Keratinocyte (primary cell): ENCODE results near the gene SH3BP5. TPM values are rescaled to one million over a fixed set of nuclear protein-coding genes. Genes with fewer than 3 reads are reported as not detected.
A peak's percentile ranks its signal among the peaks of the same experiment; 100 is the strongest.

Experiments used
- DNase-seq: peaks from one replicate; pipeline ENCODE4 v3.0.0-alpha.2; 2011; ENCODE audit warnings: low read depth, missing footprints, low spot score
- FAIRE-seq: peaks from 2 replicates; lab custom pipeline; 2011; peaks lifted over from hg19 to GRCh38; lab: Jason Lieb, UNC
- H2AFZ ChIP-seq: 2 replicates; pipeline ENCODE4 v1.6.0; 2012; ENCODE audit warnings: low read length, control low read depth, inconsistent platforms; ENCODE audit not compliant: control insufficient read depth
- H3K27ac ChIP-seq: 2 replicates; pipeline ENCODE4 v1.5.1; 2011; ENCODE audit warnings: low read length; ENCODE audit not compliant: control insufficient read depth, insufficient read depth
- H3K27me3 ChIP-seq: 3 replicates; pipeline ENCODE4 v1.6.0; 2011; ENCODE audit warnings: low read length; ENCODE audit not compliant: control insufficient read depth, insufficient read depth; ENCODE audit errors: extremely low read depth
- H3K36me3 ChIP-seq, 2 experiments: 2 replicates in 1 of 2; 3 replicates in 1 of 2; pipeline ENCODE4 v1.5.1; 2011; ENCODE audit warnings: low read length in 2 of 2, mild to moderate bottlenecking in 1 of 2; ENCODE audit not compliant: control insufficient read depth in 2 of 2, insufficient read depth in 2 of 2; ENCODE audit errors: extremely low read depth in 1 of 2
- H3K4me1 ChIP-seq: 3 replicates; pipeline ENCODE4 v1.5.1; 2011; ENCODE audit warnings: low read length; ENCODE audit not compliant: control insufficient read depth, insufficient read depth; ENCODE audit errors: extremely low read depth
- H3K4me2 ChIP-seq: 3 replicates; pipeline ENCODE4 v1.6.0; 2011; ENCODE audit warnings: low read depth, low read length; ENCODE audit not compliant: control insufficient read depth, insufficient read depth; ENCODE audit errors: extremely low read depth
- H3K4me3 ChIP-seq, 3 experiments: fragments of 200-600 bp in 1 of 3; sonication (generic) in 1 of 3; 2 replicates in 2 of 3; 3 replicates in 1 of 3; pipeline ENCODE4 v1.5.1; 2011 to 2016; ENCODE audit warnings: low read length in 3 of 3, mild to moderate bottlenecking in 3 of 3, control low read depth in 2 of 3, inconsistent platforms in 1 of 3, low read depth in 1 of 3, mixed read lengths in 1 of 3, mixed run types in 1 of 3, moderate library complexity in 1 of 3; ENCODE audit not compliant: control insufficient read depth in 2 of 3, insufficient read depth in 2 of 3; ENCODE audit errors: extremely low read depth in 1 of 3
- H3K79me2 ChIP-seq: 2 replicates; pipeline ENCODE4 v1.6.0; 2012; ENCODE audit warnings: low read length; ENCODE audit not compliant: control insufficient read depth, insufficient read depth
- H3K9ac ChIP-seq: 3 replicates; pipeline ENCODE4 v1.6.0; 2011; ENCODE audit warnings: low read length; ENCODE audit not compliant: control insufficient read depth, insufficient read depth; ENCODE audit errors: extremely low read depth
- H3K9me1 ChIP-seq: 3 replicates; pipeline ENCODE4 v1.6.0; 2011; ENCODE audit warnings: low read length; ENCODE audit not compliant: control insufficient read depth, insufficient read depth; ENCODE audit errors: extremely low read depth
- H3K9me3 ChIP-seq: 2 replicates; pipeline ENCODE4 v1.5.1; 2012; ENCODE audit warnings: low read depth, low read length; ENCODE audit not compliant: control insufficient read depth
- H4K20me1 ChIP-seq: 3 replicates; pipeline ENCODE4 v1.6.0; 2011; ENCODE audit warnings: low read length; ENCODE audit not compliant: control insufficient read depth, insufficient read depth; ENCODE audit errors: extremely low read depth
- EZH2 ChIP-seq: IDR thresholded peaks from one replicate; pipeline ENCODE4 v1.6.1; 2012; ENCODE audit warnings: inconsistent platforms, mild to moderate bottlenecking, low read length, moderate library complexity
- dilution Hi-C: fragments of 300-500 bp; cut with MboI; formaldehyde crosslinking; loops from one replicate; pipeline ENCODE4 v1.7.0; 2020; ENCODE audit warnings: low sequenced_read_pairs; ENCODE audit not compliant: extremely low pct_ligation_motif_present
- polyA plus RNA-seq, 5 experiments: library from polyadenylated mRNA; depleted of rRNA in 3 of 5; stranded (reverse) in 3 of 5; stranded (forward) in 1 of 5; unstranded in 1 of 5; fragments of >200 nt; gene quantifications; 1 replicate in 1 of 5; 2 replicates in 3 of 5; 3 replicates in 1 of 5; pipeline versions ENCODE4 v1.2.1 to v1.2.3, GENCODE V29; 2011 to 2012; ENCODE audit warnings: missing spikeins in 2 of 5, low read depth in 1 of 5, low replicate concordance in 1 of 5
- TF ChIP-seq, protein P1 (sequence below), 3 experiments: IDR thresholded peaks in 1 of 3; conservative IDR thresholded peaks in 1 of 3; optimal IDR thresholded peaks in 1 of 3; 2 replicates in 2 of 3; 3 replicates in 1 of 3; pipeline versions ENCODE3 to v1.5.1; 2011; ENCODE audit warnings: low read length in 3 of 3, mild to moderate bottlenecking in 3 of 3, moderate library complexity in 2 of 3, control low read depth in 1 of 3, inconsistent platforms in 1 of 3; ENCODE audit not compliant: insufficient read depth in 2 of 3; ENCODE audit errors: extremely low read depth in 1 of 3

The SH3BP5 gene
- polyA plus RNA-seq, 1 donor (not counting 4 experiments of a cell fraction or from before 2014, with no cell fraction given) = 13.4 TPM

DNA sequence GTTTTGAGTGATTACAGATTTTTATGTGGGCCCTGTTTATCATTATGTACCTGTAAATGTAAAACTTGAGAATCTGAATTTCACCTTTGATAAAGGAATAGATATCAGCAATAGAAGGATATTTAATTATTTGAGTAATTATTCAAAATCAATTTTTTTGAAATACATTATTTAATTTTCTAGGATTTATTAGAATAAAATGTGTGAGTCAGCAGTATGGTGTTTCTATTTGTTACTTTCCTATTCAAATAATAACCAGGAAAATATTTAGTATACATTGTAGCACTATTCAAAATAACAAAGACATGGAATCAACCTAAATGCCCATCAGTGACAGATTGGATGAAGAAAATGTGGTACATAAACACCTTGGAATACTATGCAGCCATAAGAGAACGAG is 104.2 kb downstream of the SH3BP5 start:
- no peak for TF ChIP-seq EZH2
- TF ChIP-seq, protein P1, sequence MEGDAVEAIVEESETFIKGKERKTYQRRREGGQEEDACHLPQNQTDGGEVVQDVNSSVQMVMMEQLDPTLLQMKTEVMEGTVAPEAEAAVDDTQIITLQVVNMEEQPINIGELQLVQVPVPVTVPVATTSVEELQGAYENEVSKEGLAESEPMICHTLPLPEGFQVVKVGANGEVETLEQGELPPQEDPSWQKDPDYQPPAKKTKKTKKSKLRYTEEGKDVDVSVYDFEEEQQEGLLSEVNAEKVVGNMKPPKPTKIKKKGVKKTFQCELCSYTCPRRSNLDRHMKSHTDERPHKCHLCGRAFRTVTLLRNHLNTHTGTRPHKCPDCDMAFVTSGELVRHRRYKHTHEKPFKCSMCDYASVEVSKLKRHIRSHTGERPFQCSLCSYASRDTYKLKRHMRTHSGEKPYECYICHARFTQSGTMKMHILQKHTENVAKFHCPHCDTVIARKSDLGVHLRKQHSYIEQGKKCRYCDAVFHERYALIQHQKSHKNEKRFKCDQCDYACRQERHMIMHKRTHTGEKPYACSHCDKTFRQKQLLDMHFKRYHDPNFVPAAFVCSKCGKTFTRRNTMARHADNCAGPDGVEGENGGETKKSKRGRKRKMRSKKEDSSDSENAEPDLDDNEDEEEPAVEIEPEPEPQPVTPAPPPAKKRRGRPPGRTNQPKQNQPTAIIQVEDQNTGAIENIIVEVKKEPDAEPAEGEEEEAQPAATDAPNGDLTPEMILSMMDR (optimal IDR thresholded peaks at IDR 0.05 in 1 of 3, IDR thresholded peaks at IDR 0.05 in 1 of 3, conservative IDR thresholded peaks at IDR 0.05 in 1 of 3; ENCODE audit: extremely low read depth in 1 of 3, insufficient read depth in 2 of 3, low read length in 3 of 3) = no peak
- Histone ChIP-seq H3K4me3 (no peak overlapping the region), H3K9me1 (no peaks in the 10 kb centered on the region), H3K4me1 (peaks cover 3% of the 10 kb centered on the region), H3K27ac (no peak overlapping the region), H3K9ac (no peak overlapping the region), H3K79me2 (no peaks in the 10 kb centered on the region), H2AFZ (no peak overlapping the region), H3K27me3 (no peaks in the 10 kb centered on the region), H3K4me2 (no peak overlapping the region), H3K36me3 (peaks cover 7% of the 10 kb centered on the region in 2 experiments), H3K9me3 (no peaks in the 10 kb centered on the region), H4K20me1 (no peaks in the 10 kb centered on the region)
- FAIRE-seq (no peak), DNase-seq (no peak)
- dilution Hi-C loops = no loop called here

DNA sequence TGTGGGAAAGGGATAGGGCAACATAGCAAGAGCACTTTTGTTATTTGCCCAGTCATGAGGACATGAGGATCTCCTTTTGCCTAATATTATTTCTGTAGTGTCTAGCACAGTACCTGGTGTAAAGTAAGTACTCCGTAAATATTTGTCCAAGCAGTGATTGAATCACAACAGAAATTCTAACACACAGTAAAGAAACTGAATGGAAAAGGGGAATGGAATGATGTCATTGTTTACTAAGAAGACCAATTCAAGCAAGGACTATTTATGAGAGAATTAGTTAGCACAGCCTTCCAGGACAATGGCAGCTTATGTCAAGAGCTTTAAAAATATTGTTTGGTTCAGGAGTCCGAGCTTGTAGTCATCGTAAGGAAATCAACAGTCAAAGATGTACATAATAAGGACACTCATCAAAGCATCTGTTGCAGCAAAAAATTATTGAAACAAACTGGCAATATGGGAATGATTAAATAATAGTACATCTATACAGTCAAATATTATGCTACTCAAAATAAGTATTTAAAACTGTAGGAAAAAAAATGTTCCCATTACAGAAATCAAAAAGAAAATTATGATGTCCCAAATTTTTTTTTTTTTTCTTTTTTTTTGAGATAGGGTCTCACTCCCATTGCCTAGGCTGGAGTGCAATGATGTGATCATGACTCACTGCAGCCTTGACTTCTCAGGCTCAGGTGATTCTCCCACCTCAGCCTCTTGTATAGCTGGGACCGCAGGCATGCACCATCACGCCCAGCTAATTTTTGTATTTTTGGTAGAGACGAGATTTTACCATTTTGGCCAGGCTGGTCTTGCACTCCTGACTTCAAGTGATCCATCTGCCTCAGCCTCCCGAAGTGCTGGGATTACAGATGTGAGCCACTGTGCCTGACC is 108.5 kb downstream of the SH3BP5 start:
- Histone ChIP-seq H3K79me2 (no peaks in the 10 kb centered on the region), H3K4me1 (peaks cover 5% of the 10 kb centered on the region), H3K36me3 (peaks cover 9 to 13% of the 10 kb centered on the region in 2 experiments), H3K27ac (peak overlapping the region; percentile 68), H4K20me1 (no peaks in the 10 kb centered on the region), H3K27me3 (no peaks in the 10 kb centered on the region), H3K9ac (no peak overlapping the region), H3K4me2 (peak overlapping the region; percentile 9), H3K9me3 (no peaks in the 10 kb centered on the region), H3K4me3 (no peak overlapping the region), H2AFZ (no peak overlapping the region), H3K9me1 (no peaks in the 10 kb centered on the region)
- no peak for TF ChIP-seq EZH2
- TF ChIP-seq, protein P1 (optimal IDR thresholded peaks at IDR 0.05 in 1 of 3, IDR thresholded peaks at IDR 0.05 in 1 of 3, conservative IDR thresholded peaks at IDR 0.05 in 1 of 3; ENCODE audit: extremely low read depth in 1 of 3, insufficient read depth in 2 of 3, low read length in 3 of 3) = no peak
- DNase-seq = peak; percentile 46
- dilution Hi-C loops = no loop called here
- no peak for FAIRE-seq
